Hindlimb muscle (tissue), 1 donor: ENCODE results near the gene CAPN2. TPM values are rescaled to one million over a fixed set of nuclear protein-coding genes. Genes with fewer than 3 reads are reported as not detected.
A peak's percentile ranks its signal among the peaks of the same experiment; 100 is the strongest.

ENCODE experiments used
- DNase-seq: peaks from one replicate; pipeline ENCODE4 v3.0.0-alpha.2; 2013
- polyA plus RNA-seq: library from polyadenylated mRNA; unstranded; fragments of 120-200 nt; gene quantifications from one replicate; pipeline ENCODE4 v1.2.1, GENCODE V29; 2013; ENCODE audit not compliant: insufficient read length

Gene CAPN2
- polyA plus RNA-seq, 1 donor, result 99.6 TPM

DNA sequence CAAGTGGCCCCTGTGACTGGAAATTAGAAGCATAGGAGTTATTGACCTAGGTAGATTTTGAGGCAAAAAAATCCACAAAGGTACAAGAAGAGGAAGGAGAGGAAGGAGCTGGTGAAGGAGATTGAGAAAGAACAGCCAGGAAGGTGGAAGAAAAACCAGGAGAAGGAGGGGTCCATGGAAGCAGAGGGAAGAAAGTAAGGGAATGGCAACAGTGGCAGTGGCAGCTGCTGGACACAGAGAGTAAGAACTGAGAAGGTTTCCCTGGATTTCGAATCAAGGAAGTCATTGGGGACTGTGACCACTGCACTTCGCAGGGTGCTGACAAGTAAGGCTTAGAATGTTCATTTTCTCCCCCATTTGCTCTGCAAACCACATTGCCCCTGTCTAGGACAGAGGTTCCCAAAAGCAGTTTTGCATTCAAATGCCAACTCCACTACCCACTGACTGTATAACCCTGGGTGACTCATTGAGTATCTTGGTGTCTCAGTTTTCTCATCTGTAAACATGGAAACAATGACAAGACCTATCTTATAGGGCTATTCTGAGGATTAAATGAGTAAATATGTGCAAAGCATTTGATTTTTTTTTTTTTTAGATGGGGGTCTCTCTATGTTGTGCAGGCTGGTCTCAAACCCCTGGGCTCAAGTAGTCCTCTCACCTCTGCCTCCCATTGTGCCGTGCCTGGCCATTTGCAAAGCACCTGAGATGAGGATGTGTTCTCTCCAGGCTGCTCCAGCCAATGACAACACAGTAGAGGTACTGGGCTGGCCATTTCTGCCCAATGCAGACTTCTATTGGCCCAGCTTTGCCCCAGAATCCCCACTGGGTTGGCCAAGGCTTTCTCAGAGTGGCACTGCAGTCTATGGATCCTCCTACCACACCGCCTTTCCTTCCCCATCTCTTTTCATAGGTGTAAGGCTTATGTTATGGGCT lies 9.3 kb upstream of the CAPN2 start:
- no peak for DNase-seq

DNA sequence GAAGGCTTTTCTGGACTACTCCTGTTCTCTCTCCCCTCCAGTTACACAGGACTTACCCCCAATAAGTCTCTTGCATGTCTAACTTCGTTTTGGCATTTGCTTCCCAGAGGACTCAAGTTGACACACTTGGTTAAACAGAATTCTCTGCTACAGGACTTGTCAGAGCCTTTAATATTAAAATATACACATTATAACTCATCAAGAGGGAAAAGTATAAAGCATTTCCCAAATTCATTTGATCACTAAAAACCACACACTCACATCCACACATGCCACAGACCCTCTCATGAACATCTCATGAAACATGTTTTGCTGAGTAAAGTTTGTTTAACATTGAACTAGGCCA lies 8.7 kb upstream of the CAPN2 start:
- no peak for DNase-seq

- no peak for DNase-seq
Observed at GRCh38 chr1:223704921-223705878, 7.1 kb upstream of the CAPN2 start.

- DNase-seq, result peak; percentile 54
Observed at GRCh38 chr1:223706077-223706973, 6.0 kb upstream of the CAPN2 start.

DNA sequence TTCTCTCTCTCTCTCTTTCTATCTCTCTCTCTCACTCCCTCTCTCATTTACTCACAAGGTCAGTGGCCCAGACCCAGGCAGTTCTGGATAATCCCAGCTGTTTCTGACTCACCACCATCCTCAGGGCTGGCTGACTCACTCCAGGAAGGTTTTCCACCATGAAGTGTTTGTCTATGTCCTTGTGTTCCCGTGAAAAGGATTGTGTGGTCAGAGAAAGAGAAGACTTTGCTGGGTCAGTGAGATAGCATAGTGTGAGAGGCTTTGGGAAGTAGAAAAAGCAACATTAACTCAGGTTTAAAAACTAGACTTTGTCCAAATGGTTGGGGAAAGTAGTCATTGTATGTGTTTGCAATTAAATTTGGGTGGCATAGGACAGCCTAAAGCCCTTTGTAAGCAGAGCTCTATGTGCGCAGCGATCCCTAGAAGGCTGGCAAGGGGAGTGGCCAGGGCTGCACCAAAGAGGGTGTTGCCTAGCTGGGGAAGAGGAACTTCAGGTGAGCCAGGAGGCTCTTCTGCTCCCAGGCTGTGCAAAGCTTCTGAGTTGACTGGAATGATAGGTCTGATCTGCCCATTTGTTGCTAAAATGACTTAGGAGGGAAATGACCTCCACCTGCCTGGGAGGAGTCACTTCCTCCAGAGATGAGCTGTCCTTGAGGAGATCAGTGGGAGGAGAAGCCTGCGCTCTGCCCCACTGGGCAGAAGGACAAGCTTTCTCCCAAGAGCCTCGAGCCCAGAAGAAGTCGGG lies 4.9 kb upstream of the CAPN2 start:
- DNase-seq, result peak; percentile 59

- no peak for DNase-seq
Observed at GRCh38 chr1:223708001-223708359, 4.4 kb upstream of the CAPN2 start.

GRCh38 chr1:223708651-223709268 lies 3.6 kb upstream of the CAPN2 start:
- DNase-seq, result no peak

DNA sequence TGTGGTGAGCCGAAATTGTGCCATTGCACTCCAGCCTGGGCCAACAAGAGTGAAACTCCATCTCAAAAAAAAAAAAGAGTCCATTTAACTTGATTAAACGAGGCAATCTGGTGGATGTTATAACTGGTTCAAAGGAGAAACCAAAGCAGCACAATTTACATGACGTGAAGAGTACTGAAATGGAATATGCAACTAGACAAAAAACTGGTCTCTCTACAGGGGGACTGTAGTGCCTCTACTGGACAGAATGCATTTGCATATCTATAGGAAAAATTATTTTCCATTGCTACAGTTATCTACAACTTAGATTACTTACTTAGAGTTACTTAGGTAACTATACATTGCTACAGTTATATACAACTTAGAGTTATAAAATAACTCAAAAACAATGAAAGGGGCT lies 2.7 kb upstream of the CAPN2 start:
- no peak for DNase-seq

- no peak for DNase-seq
Observed at GRCh38 chr1:223710179-223711133, 1.9 kb upstream of the CAPN2 start.

DNA sequence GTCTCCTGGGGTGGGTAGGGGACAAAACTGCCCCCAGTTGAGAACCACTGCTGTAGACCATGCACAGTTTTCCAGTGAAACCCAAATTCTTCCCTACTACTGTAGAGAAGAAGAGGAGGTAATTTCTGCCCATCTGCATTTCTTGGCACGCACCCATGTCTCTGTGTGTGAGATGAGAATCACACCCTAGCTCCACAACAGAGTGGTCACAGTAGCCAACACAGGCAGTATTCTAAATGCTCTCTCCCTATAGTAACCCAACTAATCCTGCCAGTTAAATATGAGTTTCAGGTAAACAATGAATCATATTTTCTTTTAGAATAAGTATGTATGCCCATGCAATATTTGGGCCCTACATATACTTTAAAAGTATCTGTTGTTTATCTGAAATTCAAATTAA lies 1.2 kb upstream of the CAPN2 start:
- DNase-seq, result no peak

DNA sequence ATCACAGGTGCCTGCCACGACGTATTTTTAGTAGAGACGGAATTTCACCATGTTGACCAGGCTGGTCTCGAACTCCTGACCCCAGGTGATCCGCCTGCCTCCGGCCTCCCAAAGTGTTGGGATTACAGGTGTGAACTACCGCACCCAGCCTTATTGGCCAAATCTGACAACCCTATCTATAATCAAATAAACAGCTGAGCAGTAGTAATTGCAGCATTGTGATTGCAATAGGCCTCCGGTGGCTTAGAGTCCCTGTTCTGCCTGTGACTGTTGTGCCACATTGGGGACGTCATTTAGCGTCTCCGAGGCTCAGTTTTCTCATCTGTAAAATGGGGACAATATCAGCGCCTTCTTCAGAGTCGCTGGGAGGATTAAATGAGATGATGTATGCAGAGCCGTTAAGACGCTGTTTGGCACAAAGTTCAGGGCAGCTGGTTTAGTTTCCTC lies 569 bp upstream of the CAPN2 start:
- no peak for DNase-seq

GRCh38 chr1:223712850-223713474 lies 623 bp downstream of the CAPN2 start:
- peak; percentile 42 for DNase-seq

GRCh38 chr1:223713546-223714420 lies 1.4 kb downstream of the CAPN2 start:
- no peak for DNase-seq

- no peak for DNase-seq
Observed at GRCh38 chr1:223714421-223714724, 2.0 kb downstream of the CAPN2 start.

GRCh38 chr1:223714849-223715603 lies 2.7 kb downstream of the CAPN2 start:
- DNase-seq, result no peak

DNA sequence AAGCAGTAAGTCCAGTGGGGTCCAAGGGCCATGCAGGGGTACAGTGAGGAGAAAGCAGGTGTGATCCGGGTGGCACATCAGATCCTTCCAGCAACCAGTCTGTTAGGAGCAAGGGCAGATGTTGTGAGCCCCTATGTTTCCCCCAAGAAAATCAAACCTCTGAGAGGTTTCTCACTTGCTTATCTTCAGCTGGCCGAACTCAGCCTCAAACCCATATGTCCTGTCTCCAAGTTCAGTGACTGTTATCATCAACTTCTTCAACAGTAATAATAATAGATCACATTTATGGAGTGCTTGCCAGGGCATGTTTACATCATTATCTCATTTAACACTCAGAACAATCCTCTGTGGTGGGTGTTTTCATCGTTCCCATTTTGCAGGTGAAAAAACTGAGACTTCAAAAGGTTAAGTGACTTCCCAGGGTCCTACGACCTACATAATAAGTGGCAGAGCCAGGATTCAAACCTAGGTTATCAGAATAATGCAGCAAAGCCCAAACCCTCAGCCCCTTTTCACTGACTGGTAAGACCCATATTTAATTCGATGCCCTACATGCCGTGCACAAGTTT lies 3.3 kb downstream of the CAPN2 start:
- no peak for DNase-seq

- no peak for DNase-seq
Observed at GRCh38 chr1:223716302-223716862, 4.0 kb downstream of the CAPN2 start.
